Stimulated activated CD8-positive, alpha-beta memory T cell treated with anti-CD3 and anti-CD28 coated beads, Interleukin-4, amount 100 ng/mL, for 4 hours (primary cell): ENCODE measurements around the gene MAP6.

Source experiments
- DNase-seq, 2 donors: peaks; one replicate each; pipeline ENCODE4 v3.0.0-alpha.2; 2020; ENCODE audit warnings: low read depth in 2 of 2, low spot score in 1 of 2

Gene MAP6

GRCh38 chr11:75632450-75632849 lies 36.4 kb downstream of the MAP6 start:
- no peak for DNase-seq

- DNase-seq: no peak
These were observed 37.6 kb downstream of the MAP6 start for GRCh38 chr11:75631086-75631730.

GRCh38 chr11:75627906-75628668 lies 40.8 kb downstream of the MAP6 start:
- no peak for DNase-seq

GRCh38 chr11:75626889-75627529 lies 41.8 kb downstream of the MAP6 start:
- no peak for DNase-seq

- no peak for DNase-seq
These were observed 42.6 kb downstream of the MAP6 start for GRCh38 chr11:75625991-75626888.

GRCh38 chr11:75625021-75625420 lies 43.8 kb downstream of the MAP6 start:
- no peak for DNase-seq

GRCh38 chr11:75616281-75616680 lies 52.6 kb downstream of the MAP6 start:
- no peak for DNase-seq

- DNase-seq: no peak
These were observed 53.1 kb downstream of the MAP6 start for GRCh38 chr11:75615751-75616150.

GRCh38 chr11:75611823-75612222 lies 57.0 kb downstream of the MAP6 start:
- DNase-seq: no peak

GRCh38 chr11:75606099-75606498 lies 62.7 kb downstream of the MAP6 start:
- no peak for DNase-seq

- DNase-seq: no peak
These were observed 64.8 kb downstream of the MAP6 start for GRCh38 chr11:75603791-75604736.

- no peak for DNase-seq
These were observed 65.9 kb downstream of the MAP6 start for GRCh38 chr11:75602951-75603350.

GRCh38 chr11:75601494-75601893 lies 67.3 kb downstream of the MAP6 start:
- no peak for DNase-seq

- no peak for DNase-seq
These were observed 68.5 kb downstream of the MAP6 start for GRCh38 chr11:75600356-75600755.

GRCh38 chr11:75598900-75599299 lies 69.9 kb downstream of the MAP6 start:
- no peak for DNase-seq

GRCh38 chr11:75598264-75598663 lies 70.6 kb downstream of the MAP6 start:
- DNase-seq: no peak

- DNase-seq: no peak
These were observed 71.2 kb downstream of the MAP6 start for GRCh38 chr11:75597636-75598035.

- DNase-seq: no peak
These were observed 71.9 kb downstream of the MAP6 start for GRCh38 chr11:75596914-75597313.

- DNase-seq: no peak
These were observed 73.4 kb downstream of the MAP6 start for GRCh38 chr11:75595429-75595828.

GRCh38 chr11:75594211-75594610 lies 74.6 kb downstream of the MAP6 start:
- no peak for DNase-seq
